Activated T-cell treated with anti-CD3 and anti-CD28 coated beads, Interleukin-2, amount 50 U/mL, for 24 hours (primary cell): ENCODE measurements around the gene PITPNM2.

Source experiments
- DNase-seq: peaks from one replicate; pipeline ENCODE4 v3.0.0-alpha.2; 2020
- H3K27ac Mint-ChIP-seq: 2 replicates; pipeline ENCODE4 v1.8.0; 2020; ENCODE audit warnings: mild to moderate bottlenecking, mixed read lengths
- H3K27me3 Mint-ChIP-seq: 2 replicates; pipeline ENCODE4 v1.8.0; 2020; ENCODE audit warnings: mixed read lengths
- H3K36me3 Mint-ChIP-seq: 2 replicates; pipeline ENCODE4 v1.8.0; 2020; ENCODE audit warnings: low read depth, mixed read lengths
- H3K4me1 Mint-ChIP-seq: 2 replicates; pipeline ENCODE4 v1.8.0; 2020; ENCODE audit warnings: low read depth, mixed read lengths
- H3K4me3 Mint-ChIP-seq: 2 replicates; pipeline ENCODE4 v1.8.0; 2020; ENCODE audit warnings: mild to moderate bottlenecking, moderate library complexity, mixed read lengths
- H3K9me3 Mint-ChIP-seq: 2 replicates; pipeline ENCODE4 v1.8.0; 2020; ENCODE audit warnings: mixed read lengths

The PITPNM2 gene

GRCh38 chr12:123150744-123151456, at the start of gene PITPNM2:
Gene PITPNM2 (minus strand): TSS chr12:123151090. CDS start chr12:123034590, 116,500 bp downstream.
- Mint-ChIP-seq H3K36me3 (peaks cover 32% of the 10 kb centered on the region), H3K4me3 (peak within 1 kb of the TSS; percentile 78), H3K4me1 (peaks cover 34% of the 10 kb centered on the region), H3K9me3 (no peaks in the 10 kb centered on the region), H3K27ac (peak within 1 kb of the TSS; percentile 85), H3K27me3 (no peaks in the 10 kb centered on the region)
- DNase-seq: peak; percentile 79

- peak; percentile 33 for DNase-seq
- H3K36me3 Mint-ChIP-seq: peaks cover 84% of the 10 kb centered on the region
- no peak overlapping the region for H3K4me3 Mint-ChIP-seq
- no peaks in the 10 kb centered on the region for H3K9me3 Mint-ChIP-seq
- H3K4me1 Mint-ChIP-seq: peaks cover 19% of the 10 kb centered on the region
- H3K27me3 Mint-ChIP-seq: no peaks in the 10 kb centered on the region
- peak overlapping the region; percentile 82 for H3K27ac Mint-ChIP-seq
These were observed 49.5 kb upstream of the PITPNM2 start for GRCh38 chr12:123200414-123200813.

- peaks cover 82% of the 10 kb centered on the region for H3K36me3 Mint-ChIP-seq
- no peaks in the 10 kb centered on the region for H3K27me3 Mint-ChIP-seq
- H3K27ac Mint-ChIP-seq: peak overlapping the region; percentile 82
- no peak overlapping the region for H3K4me3 Mint-ChIP-seq
- no peaks in the 10 kb centered on the region for H3K9me3 Mint-ChIP-seq
- peaks cover 19% of the 10 kb centered on the region for H3K4me1 Mint-ChIP-seq
- no peak for DNase-seq
These were observed 49.0 kb upstream of the PITPNM2 start for GRCh38 chr12:123199936-123200335.

GRCh38 chr12:123187637-123188036, 36.7 kb upstream of the PITPNM2 start:
- H3K4me1 Mint-ChIP-seq: no peaks in the 10 kb centered on the region
- H3K9me3 Mint-ChIP-seq: no peaks in the 10 kb centered on the region
- no peaks in the 10 kb centered on the region for H3K27me3 Mint-ChIP-seq
- H3K4me3 Mint-ChIP-seq: no peak overlapping the region
- H3K27ac Mint-ChIP-seq: no peak overlapping the region
- no peak for DNase-seq
- peaks cover 86% of the 10 kb centered on the region for H3K36me3 Mint-ChIP-seq

- Mint-ChIP-seq H3K27ac (no peak overlapping the region), H3K27me3 (no peaks in the 10 kb centered on the region), H3K4me3 (no peak overlapping the region), H3K4me1 (no peaks in the 10 kb centered on the region), H3K36me3 (peaks cover 77% of the 10 kb centered on the region), H3K9me3 (no peaks in the 10 kb centered on the region)
- DNase-seq: no peak
These were observed 29.3 kb upstream of the PITPNM2 start for GRCh38 chr12:123180171-123180570.

- DNase-seq: no peak
- Mint-ChIP-seq H3K27ac (no peak overlapping the region), H3K27me3 (no peaks in the 10 kb centered on the region), H3K4me1 (peaks cover 9% of the 10 kb centered on the region), H3K9me3 (no peaks in the 10 kb centered on the region), H3K4me3 (no peak overlapping the region), H3K36me3 (peaks cover 66% of the 10 kb centered on the region)
These were observed 21.1 kb upstream of the PITPNM2 start for GRCh38 chr12:123171967-123172366.

- no peak for DNase-seq
- no peaks in the 10 kb centered on the region for H3K27me3 Mint-ChIP-seq
- H3K9me3 Mint-ChIP-seq: no peaks in the 10 kb centered on the region
- H3K36me3 Mint-ChIP-seq: peaks cover 78% of the 10 kb centered on the region
- H3K4me3 Mint-ChIP-seq: no peak overlapping the region
- peaks cover 14% of the 10 kb centered on the region for H3K4me1 Mint-ChIP-seq
- peak overlapping the region; percentile 56 for H3K27ac Mint-ChIP-seq
These were observed 16.4 kb upstream of the PITPNM2 start for GRCh38 chr12:123167329-123167728.

- H3K4me1 Mint-ChIP-seq: peaks cover 14% of the 10 kb centered on the region
- DNase-seq: no peak
- H3K27me3 Mint-ChIP-seq: no peaks in the 10 kb centered on the region
- H3K27ac Mint-ChIP-seq: peak overlapping the region; percentile 64
- H3K4me3 Mint-ChIP-seq: no peak overlapping the region
- H3K9me3 Mint-ChIP-seq: no peaks in the 10 kb centered on the region
- H3K36me3 Mint-ChIP-seq: peaks cover 84% of the 10 kb centered on the region
These were observed 14.6 kb upstream of the PITPNM2 start for GRCh38 chr12:123165537-123165936.

- Mint-ChIP-seq H3K27ac (peak overlapping the region; percentile 56), H3K4me3 (no peak overlapping the region), H3K4me1 (peaks cover 14% of the 10 kb centered on the region), H3K36me3 (peaks cover 87% of the 10 kb centered on the region), H3K27me3 (no peaks in the 10 kb centered on the region), H3K9me3 (no peaks in the 10 kb centered on the region)
- DNase-seq: no peak
These were observed 13.9 kb upstream of the PITPNM2 start for GRCh38 chr12:123164710-123165261.

GRCh38 chr12:123164222-123164621, 13.3 kb upstream of the PITPNM2 start:
- Mint-ChIP-seq H3K9me3 (no peaks in the 10 kb centered on the region), H3K27ac (peak overlapping the region; percentile 56), H3K27me3 (no peaks in the 10 kb centered on the region), H3K36me3 (peaks cover 89% of the 10 kb centered on the region), H3K4me1 (peaks cover 14% of the 10 kb centered on the region), H3K4me3 (no peak overlapping the region)
- DNase-seq: no peak

- H3K4me3 Mint-ChIP-seq: no peak overlapping the region
- no peak overlapping the region for H3K27ac Mint-ChIP-seq
- H3K27me3 Mint-ChIP-seq: no peaks in the 10 kb centered on the region
- H3K36me3 Mint-ChIP-seq: peaks cover 86% of the 10 kb centered on the region
- H3K4me1 Mint-ChIP-seq: peaks cover 9% of the 10 kb centered on the region
- no peaks in the 10 kb centered on the region for H3K9me3 Mint-ChIP-seq
- no peak for DNase-seq
These were observed 12.3 kb upstream of the PITPNM2 start for GRCh38 chr12:123163227-123163626.

GRCh38 chr12:123160801-123161487, 10.1 kb upstream of the PITPNM2 start:
- no peak for DNase-seq
- H3K27me3 Mint-ChIP-seq: no peaks in the 10 kb centered on the region
- no peaks in the 10 kb centered on the region for H3K9me3 Mint-ChIP-seq
- no peak overlapping the region for H3K4me3 Mint-ChIP-seq
- peaks cover 5% of the 10 kb centered on the region for H3K4me1 Mint-ChIP-seq
- H3K36me3 Mint-ChIP-seq: peaks cover 77% of the 10 kb centered on the region
- H3K27ac Mint-ChIP-seq: no peak overlapping the region

GRCh38 chr12:123153906-123154305, 3.0 kb upstream of the PITPNM2 start:
- no peak overlapping the region for H3K4me3 Mint-ChIP-seq

GRCh38 chr12:123152833-123153232, 1.9 kb upstream of the PITPNM2 start:
- no peak overlapping the region for H3K4me3 Mint-ChIP-seq
- no peaks in the 10 kb centered on the region for H3K9me3 Mint-ChIP-seq
- H3K27me3 Mint-ChIP-seq: no peaks in the 10 kb centered on the region
- peaks cover 34% of the 10 kb centered on the region for H3K4me1 Mint-ChIP-seq
- no peak overlapping the region for H3K27ac Mint-ChIP-seq
- no peak for DNase-seq
- H3K36me3 Mint-ChIP-seq: peaks cover 43% of the 10 kb centered on the region

More at GRCh38 chr12:123153906-123154305, 3.0 kb upstream of the PITPNM2 start:
- H3K36me3 Mint-ChIP-seq: peaks cover 44% of the 10 kb centered on the region
- no peak overlapping the region for H3K27ac Mint-ChIP-seq
- no peak for DNase-seq
- H3K27me3 Mint-ChIP-seq: no peaks in the 10 kb centered on the region
- no peaks in the 10 kb centered on the region for H3K9me3 Mint-ChIP-seq
- H3K4me1 Mint-ChIP-seq: peaks cover 27% of the 10 kb centered on the region
